T-helper 22 cell (primary cell): Measurements from ENCODE around the gene TMEM258.

Experiments used
- DNase-seq: peaks from one replicate; pipeline ENCODE4 v3.0.0-alpha.2; 2020; ENCODE audit warnings: low read depth

The TMEM258 gene

GRCh38 chr11:61795876-61796526 lies 3.6 kb upstream of the TMEM258 start:
- DNase-seq: no peak

GRCh38 chr11:61795459-61795858 lies 3.1 kb upstream of the TMEM258 start:
- no peak for DNase-seq

GRCh38 chr11:61794579-61794978 lies 2.2 kb upstream of the TMEM258 start:
- DNase-seq: no peak

- DNase-seq: no peak
Observed at GRCh38 chr11:61793829-61794204, 1.4 kb upstream of the TMEM258 start.

- no peak for DNase-seq
Observed at GRCh38 chr11:61793083-61793828, 857 bp upstream of the TMEM258 start.

GRCh38 chr11:61791737-61792309 lies 576 bp downstream of the TMEM258 start:
- no peak for DNase-seq

- DNase-seq: no peak
Observed at GRCh38 chr11:61787928-61788491, 4.4 kb downstream of the TMEM258 start.

- DNase-seq: no peak
Observed at GRCh38 chr11:61785837-61786402, 6.5 kb downstream of the TMEM258 start.

GRCh38 chr11:61784506-61784805 lies 7.9 kb downstream of the TMEM258 start:
- DNase-seq: no peak

GRCh38 chr11:61783717-61784505 lies 8.5 kb downstream of the TMEM258 start:
- DNase-seq: no peak

GRCh38 chr11:61782841-61783240 lies 9.6 kb downstream of the TMEM258 start:
- DNase-seq: no peak

GRCh38 chr11:61782299-61782698 lies 10.1 kb downstream of the TMEM258 start:
- DNase-seq: no peak

- DNase-seq: no peak
Observed at GRCh38 chr11:61781585-61781984, 10.8 kb downstream of the TMEM258 start.

- no peak for DNase-seq
Observed at GRCh38 chr11:61780581-61781162, 11.7 kb downstream of the TMEM258 start.

GRCh38 chr11:61779666-61780525 lies 12.5 kb downstream of the TMEM258 start:
- DNase-seq: no peak

GRCh38 chr11:61778920-61779650 lies 13.3 kb downstream of the TMEM258 start:
- DNase-seq: no peak

- DNase-seq: no peak
Observed at GRCh38 chr11:61778357-61778886, 14.0 kb downstream of the TMEM258 start.

- peak; percentile 55 for DNase-seq
Observed at GRCh38 chr11:61777234-61778090, 14.9 kb downstream of the TMEM258 start.

GRCh38 chr11:61776561-61777075 lies 15.8 kb downstream of the TMEM258 start:
- DNase-seq: no peak
